Measurements from ENCODE around the gene OLFML1.

DNA sequence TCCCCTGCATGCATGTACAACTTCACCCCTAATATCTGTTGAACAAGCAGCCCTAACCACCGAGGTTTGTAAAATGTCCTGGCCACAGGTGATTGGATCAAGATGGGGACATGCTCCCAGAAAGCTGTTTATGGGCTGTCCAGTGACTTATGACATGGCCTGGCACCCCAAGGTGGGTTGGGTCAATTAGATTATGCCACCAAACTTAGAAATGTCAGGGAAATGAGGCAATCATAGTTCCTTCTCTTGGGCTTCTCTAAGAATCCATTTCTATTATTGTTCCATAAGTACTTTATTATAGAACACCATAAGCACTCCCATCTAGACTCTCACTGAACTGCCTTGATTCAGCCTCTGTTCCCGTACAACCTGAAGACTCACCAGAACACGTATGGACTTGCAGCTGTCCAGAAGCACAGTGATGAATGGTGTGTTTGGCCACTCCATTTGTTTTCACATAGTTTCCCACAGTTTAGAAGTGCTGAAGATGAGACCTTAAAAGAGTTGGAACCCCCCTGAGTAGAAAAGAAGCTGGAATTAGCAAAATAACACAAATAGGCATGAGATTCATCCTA is 45.5 kb upstream of the OLFML1 start:
- TF ChIP-seq CREB1 (IDR thresholded peaks at IDR 0.05) (no peak), SP1 (IDR thresholded peaks at IDR 0.05; ENCODE audit: low read depth, low read length) (no peak), POLR2AphosphoS5 (IDR thresholded peaks at IDR 0.05; ENCODE audit: low read depth, low read length) (no peak), EGR1 (IDR thresholded peaks at IDR 0.05; ENCODE audit: borderline replicate concordance, low read depth, low read length) (no peak), NANOG (IDR thresholded peaks at IDR 0.05; ENCODE audit: insufficient read depth, low read depth, low read length, poor library complexity, severe bottlenecking) (no peak), RFX5 (IDR thresholded peaks at IDR 0.05; ENCODE audit: borderline replicate concordance, low read depth, low read length) (no peak), POLR2A (IDR thresholded peaks at IDR 0.05; ENCODE audit: control extremely low read depth in 1 of 2, low read depth in 2 of 2, low read length in 2 of 2) (no peak), EP300 (IDR thresholded peaks at IDR 0.05; ENCODE audit: borderline replicate concordance in 1 of 2, low read depth in 2 of 2, low read length in 2 of 2) (no peak), BCL11A (IDR thresholded peaks at IDR 0.05; ENCODE audit: low read depth in 2 of 2, low read length in 2 of 2) (no peak), NRF1 (IDR thresholded peaks at IDR 0.05; ENCODE audit: low read depth, low read length) (no peak), CEBPB (IDR thresholded peaks at IDR 0.05; ENCODE audit: low read depth, low read length) (no peak), EZH2 (IDR thresholded peaks at IDR 0.05; ENCODE audit: low read depth, low read length, severe bottlenecking) (no peak)
- TF ChIP-seq, protein P1, sequence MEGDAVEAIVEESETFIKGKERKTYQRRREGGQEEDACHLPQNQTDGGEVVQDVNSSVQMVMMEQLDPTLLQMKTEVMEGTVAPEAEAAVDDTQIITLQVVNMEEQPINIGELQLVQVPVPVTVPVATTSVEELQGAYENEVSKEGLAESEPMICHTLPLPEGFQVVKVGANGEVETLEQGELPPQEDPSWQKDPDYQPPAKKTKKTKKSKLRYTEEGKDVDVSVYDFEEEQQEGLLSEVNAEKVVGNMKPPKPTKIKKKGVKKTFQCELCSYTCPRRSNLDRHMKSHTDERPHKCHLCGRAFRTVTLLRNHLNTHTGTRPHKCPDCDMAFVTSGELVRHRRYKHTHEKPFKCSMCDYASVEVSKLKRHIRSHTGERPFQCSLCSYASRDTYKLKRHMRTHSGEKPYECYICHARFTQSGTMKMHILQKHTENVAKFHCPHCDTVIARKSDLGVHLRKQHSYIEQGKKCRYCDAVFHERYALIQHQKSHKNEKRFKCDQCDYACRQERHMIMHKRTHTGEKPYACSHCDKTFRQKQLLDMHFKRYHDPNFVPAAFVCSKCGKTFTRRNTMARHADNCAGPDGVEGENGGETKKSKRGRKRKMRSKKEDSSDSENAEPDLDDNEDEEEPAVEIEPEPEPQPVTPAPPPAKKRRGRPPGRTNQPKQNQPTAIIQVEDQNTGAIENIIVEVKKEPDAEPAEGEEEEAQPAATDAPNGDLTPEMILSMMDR (IDR thresholded peaks at IDR 0.05; ENCODE audit: control extremely low read depth in 1 of 3, insufficient read depth in 1 of 3, low read depth in 1 of 3, low read length in 3 of 3), result no peak
- TF ChIP-seq, protein P2, sequence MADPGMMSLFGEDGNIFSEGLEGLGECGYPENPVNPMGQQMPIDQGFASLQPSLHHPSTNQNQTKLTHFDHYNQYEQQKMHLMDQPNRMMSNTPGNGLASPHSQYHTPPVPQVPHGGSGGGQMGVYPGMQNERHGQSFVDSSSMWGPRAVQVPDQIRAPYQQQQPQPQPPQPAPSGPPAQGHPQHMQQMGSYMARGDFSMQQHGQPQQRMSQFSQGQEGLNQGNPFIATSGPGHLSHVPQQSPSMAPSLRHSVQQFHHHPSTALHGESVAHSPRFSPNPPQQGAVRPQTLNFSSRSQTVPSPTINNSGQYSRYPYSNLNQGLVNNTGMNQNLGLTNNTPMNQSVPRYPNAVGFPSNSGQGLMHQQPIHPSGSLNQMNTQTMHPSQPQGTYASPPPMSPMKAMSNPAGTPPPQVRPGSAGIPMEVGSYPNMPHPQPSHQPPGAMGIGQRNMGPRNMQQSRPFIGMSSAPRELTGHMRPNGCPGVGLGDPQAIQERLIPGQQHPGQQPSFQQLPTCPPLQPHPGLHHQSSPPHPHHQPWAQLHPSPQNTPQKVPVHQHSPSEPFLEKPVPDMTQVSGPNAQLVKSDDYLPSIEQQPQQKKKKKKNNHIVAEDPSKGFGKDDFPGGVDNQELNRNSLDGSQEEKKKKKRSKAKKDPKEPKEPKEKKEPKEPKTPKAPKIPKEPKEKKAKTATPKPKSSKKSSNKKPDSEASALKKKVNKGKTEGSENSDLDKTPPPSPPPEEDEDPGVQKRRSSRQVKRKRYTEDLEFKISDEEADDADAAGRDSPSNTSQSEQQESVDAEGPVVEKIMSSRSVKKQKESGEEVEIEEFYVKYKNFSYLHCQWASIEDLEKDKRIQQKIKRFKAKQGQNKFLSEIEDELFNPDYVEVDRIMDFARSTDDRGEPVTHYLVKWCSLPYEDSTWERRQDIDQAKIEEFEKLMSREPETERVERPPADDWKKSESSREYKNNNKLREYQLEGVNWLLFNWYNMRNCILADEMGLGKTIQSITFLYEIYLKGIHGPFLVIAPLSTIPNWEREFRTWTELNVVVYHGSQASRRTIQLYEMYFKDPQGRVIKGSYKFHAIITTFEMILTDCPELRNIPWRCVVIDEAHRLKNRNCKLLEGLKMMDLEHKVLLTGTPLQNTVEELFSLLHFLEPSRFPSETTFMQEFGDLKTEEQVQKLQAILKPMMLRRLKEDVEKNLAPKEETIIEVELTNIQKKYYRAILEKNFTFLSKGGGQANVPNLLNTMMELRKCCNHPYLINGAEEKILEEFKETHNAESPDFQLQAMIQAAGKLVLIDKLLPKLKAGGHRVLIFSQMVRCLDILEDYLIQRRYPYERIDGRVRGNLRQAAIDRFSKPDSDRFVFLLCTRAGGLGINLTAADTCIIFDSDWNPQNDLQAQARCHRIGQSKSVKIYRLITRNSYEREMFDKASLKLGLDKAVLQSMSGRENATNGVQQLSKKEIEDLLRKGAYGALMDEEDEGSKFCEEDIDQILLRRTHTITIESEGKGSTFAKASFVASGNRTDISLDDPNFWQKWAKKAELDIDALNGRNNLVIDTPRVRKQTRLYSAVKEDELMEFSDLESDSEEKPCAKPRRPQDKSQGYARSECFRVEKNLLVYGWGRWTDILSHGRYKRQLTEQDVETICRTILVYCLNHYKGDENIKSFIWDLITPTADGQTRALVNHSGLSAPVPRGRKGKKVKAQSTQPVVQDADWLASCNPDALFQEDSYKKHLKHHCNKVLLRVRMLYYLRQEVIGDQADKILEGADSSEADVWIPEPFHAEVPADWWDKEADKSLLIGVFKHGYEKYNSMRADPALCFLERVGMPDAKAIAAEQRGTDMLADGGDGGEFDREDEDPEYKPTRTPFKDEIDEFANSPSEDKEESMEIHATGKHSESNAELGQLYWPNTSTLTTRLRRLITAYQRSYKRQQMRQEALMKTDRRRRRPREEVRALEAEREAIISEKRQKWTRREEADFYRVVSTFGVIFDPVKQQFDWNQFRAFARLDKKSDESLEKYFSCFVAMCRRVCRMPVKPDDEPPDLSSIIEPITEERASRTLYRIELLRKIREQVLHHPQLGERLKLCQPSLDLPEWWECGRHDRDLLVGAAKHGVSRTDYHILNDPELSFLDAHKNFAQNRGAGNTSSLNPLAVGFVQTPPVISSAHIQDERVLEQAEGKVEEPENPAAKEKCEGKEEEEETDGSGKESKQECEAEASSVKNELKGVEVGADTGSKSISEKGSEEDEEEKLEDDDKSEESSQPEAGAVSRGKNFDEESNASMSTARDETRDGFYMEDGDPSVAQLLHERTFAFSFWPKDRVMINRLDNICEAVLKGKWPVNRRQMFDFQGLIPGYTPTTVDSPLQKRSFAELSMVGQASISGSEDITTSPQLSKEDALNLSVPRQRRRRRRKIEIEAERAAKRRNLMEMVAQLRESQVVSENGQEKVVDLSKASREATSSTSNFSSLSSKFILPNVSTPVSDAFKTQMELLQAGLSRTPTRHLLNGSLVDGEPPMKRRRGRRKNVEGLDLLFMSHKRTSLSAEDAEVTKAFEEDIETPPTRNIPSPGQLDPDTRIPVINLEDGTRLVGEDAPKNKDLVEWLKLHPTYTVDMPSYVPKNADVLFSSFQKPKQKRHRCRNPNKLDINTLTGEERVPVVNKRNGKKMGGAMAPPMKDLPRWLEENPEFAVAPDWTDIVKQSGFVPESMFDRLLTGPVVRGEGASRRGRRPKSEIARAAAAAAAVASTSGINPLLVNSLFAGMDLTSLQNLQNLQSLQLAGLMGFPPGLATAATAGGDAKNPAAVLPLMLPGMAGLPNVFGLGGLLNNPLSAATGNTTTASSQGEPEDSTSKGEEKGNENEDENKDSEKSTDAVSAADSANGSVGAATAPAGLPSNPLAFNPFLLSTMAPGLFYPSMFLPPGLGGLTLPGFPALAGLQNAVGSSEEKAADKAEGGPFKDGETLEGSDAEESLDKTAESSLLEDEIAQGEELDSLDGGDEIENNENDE (IDR thresholded peaks at IDR 0.05; ENCODE audit: insufficient replicate concordance, low read length), result no peak
